Neural cell (in vitro differentiated cells): ENCODE results near the gene CDC42EP2. TPM values are rescaled to one million over a fixed set of nuclear protein-coding genes. Genes with fewer than 3 reads are reported as not detected.

ENCODE experiments used
- H2AFZ ChIP-seq: fragments of 200-600, 300-800 bp; sonication (generic), shearing (Covaris generic); 2 replicates; pipeline ENCODE4 v1.6.0; 2014; ENCODE audit warnings: low read depth, mild to moderate bottlenecking, antibody characterized with exemption, low read length, moderate library complexity
- H3F3A ChIP-seq: fragments of 200-600 bp; shearing (Covaris generic); 2 replicates; pipeline ENCODE4 v1.6.1; 2016; ENCODE audit warnings: mild to moderate bottlenecking, moderate library complexity, mixed read lengths, antibody characterized with exemption, low read length; ENCODE audit not compliant: insufficient read depth, poor library complexity, severe bottlenecking
- H3K27ac ChIP-seq: fragments of 200-600, 300-800 bp; sonication (generic), shearing (Covaris generic); 2 replicates; pipeline ENCODE4 v1.5.1; 2014; ENCODE audit warnings: mild to moderate bottlenecking, low read length, moderate library complexity
- H3K27me3 ChIP-seq: fragments of 300-800, 200-600 bp; sonication (generic), shearing (Covaris generic); 2 replicates; pipeline ENCODE4 v1.6.0; 2014; ENCODE audit warnings: mild to moderate bottlenecking, low read depth, low read length, moderate library complexity; ENCODE audit not compliant: insufficient read depth
- H3K36me3 ChIP-seq: fragments of 300-800, 200-600 bp; sonication (generic), shearing (Covaris generic); 2 replicates; pipeline ENCODE4 v1.5.1; 2014; ENCODE audit warnings: mild to moderate bottlenecking, antibody characterized with exemption, low read length, moderate library complexity; ENCODE audit not compliant: insufficient read depth
- H3K4me2 ChIP-seq: fragments of 300-800, 200-600 bp; sonication (generic), shearing (Covaris generic); 2 replicates; pipeline ENCODE4 v1.6.0; 2014; ENCODE audit warnings: mild to moderate bottlenecking, low read length
- H3K4me3 ChIP-seq: fragments of 300-800, 200-600 bp; sonication (generic), shearing (Covaris generic); 2 replicates; pipeline ENCODE4 v1.5.1; 2014; ENCODE audit warnings: mild to moderate bottlenecking, low read length, moderate library complexity
- H3K79me2 ChIP-seq: fragments of 200-600 bp; shearing (Covaris generic); replicated peaks from 2 replicates; pipeline ENCODE4 v1.6.0; 2014; ENCODE audit warnings: mild to moderate bottlenecking, low read length, moderate library complexity; ENCODE audit not compliant: insufficient read depth
- H3K9ac ChIP-seq: fragments of 300-800, 200-600 bp; sonication (generic), shearing (Covaris generic); 2 replicates; pipeline ENCODE4 v1.6.1; 2016; ENCODE audit warnings: mild to moderate bottlenecking, low read length, mixed read lengths
- H3K9me2 ChIP-seq: fragments of 200-600 bp; shearing (Covaris generic); 2 replicates; pipeline ENCODE4 v1.6.1; 2016; ENCODE audit warnings: mild to moderate bottlenecking, low read length, mixed read lengths; ENCODE audit not compliant: insufficient read depth
- H3K9me3 ChIP-seq: fragments of 200-600, 300-800 bp; sonication (generic), shearing (Covaris generic); 2 replicates; pipeline ENCODE4 v1.6.1; 2016; ENCODE audit warnings: mild to moderate bottlenecking, mixed run types, low read length, moderate library complexity, mixed read lengths
- H4K20me1 ChIP-seq: fragments of 200-600 bp; shearing (Covaris generic); 2 replicates; pipeline ENCODE4 v1.6.1; 2016; ENCODE audit warnings: mild to moderate bottlenecking, mixed run types; ENCODE audit not compliant: insufficient read depth
- EP300 ChIP-seq: fragments of 450-650 bp; conservative IDR thresholded peaks from 2 replicates; pipeline ENCODE4 v1.6.1; 2014; ENCODE audit warnings: antibody characterized with exemption, mild to moderate bottlenecking, moderate library complexity; ENCODE audit not compliant: poor library complexity, severe bottlenecking
- EZH2 ChIP-seq: fragments of 200-600, 300-800 bp; shearing (Covaris generic), sonication (generic); IDR thresholded peaks from 2 replicates; pipeline ENCODE4 v1.6.1; 2014; ENCODE audit warnings: antibody characterized with exemption, low read length, borderline replicate concordance, mild to moderate bottlenecking; ENCODE audit not compliant: insufficient read depth, poor library complexity, severe bottlenecking
- MXI1 ChIP-seq: fragments of 450-650 bp; conservative IDR thresholded peaks from 2 replicates; pipeline ENCODE4 v1.6.1; 2014; ENCODE audit warnings: antibody characterized with exemption, mild to moderate bottlenecking; ENCODE audit not compliant: poor library complexity, severe bottlenecking
- POLR2AphosphoS5 ChIP-seq: IDR thresholded peaks from 2 replicates; pipeline ENCODE4 v1.6.1; 2012
- RAD21 ChIP-seq: fragments of 450-650 bp; conservative IDR thresholded peaks from 2 replicates; pipeline ENCODE4 v1.6.1; 2014; ENCODE audit warnings: antibody characterized with exemption, mild to moderate bottlenecking, moderate library complexity
- SMC3 ChIP-seq: fragments of 450-650 bp; conservative IDR thresholded peaks from 2 replicates; pipeline ENCODE4 v1.6.1; 2014; ENCODE audit warnings: antibody characterized with exemption, mild to moderate bottlenecking, moderate library complexity; ENCODE audit not compliant: poor library complexity
- TAF1 ChIP-seq: IDR thresholded peaks from 2 replicates; pipeline ENCODE4 v1.6.1; 2012; ENCODE audit warnings: low read depth
- polyA plus RNA-seq: library from polyadenylated mRNA; depleted of rRNA; stranded (reverse); fragments of >200 nt; gene quantifications from 2 replicates; pipeline ENCODE4 v1.2.3, GENCODE V29; 2014
- TF ChIP-seq, protein P1 (sequence below): fragments of 450-650 bp; IDR thresholded peaks from 2 replicates; pipeline ENCODE4 v1.5.1; 2014; ENCODE audit warnings: antibody characterized with exemption, mild to moderate bottlenecking, moderate library complexity; ENCODE audit not compliant: poor library complexity, severe bottlenecking
- TF ChIP-seq, protein P2 (sequence below): IDR thresholded peaks from 2 replicates; pipeline ENCODE4 v1.6.1; 2012; ENCODE audit warnings: borderline replicate concordance

The CDC42EP2 gene
- polyA plus RNA-seq, 1 donor from 2014 or later, result 1.3 TPM

DNA sequence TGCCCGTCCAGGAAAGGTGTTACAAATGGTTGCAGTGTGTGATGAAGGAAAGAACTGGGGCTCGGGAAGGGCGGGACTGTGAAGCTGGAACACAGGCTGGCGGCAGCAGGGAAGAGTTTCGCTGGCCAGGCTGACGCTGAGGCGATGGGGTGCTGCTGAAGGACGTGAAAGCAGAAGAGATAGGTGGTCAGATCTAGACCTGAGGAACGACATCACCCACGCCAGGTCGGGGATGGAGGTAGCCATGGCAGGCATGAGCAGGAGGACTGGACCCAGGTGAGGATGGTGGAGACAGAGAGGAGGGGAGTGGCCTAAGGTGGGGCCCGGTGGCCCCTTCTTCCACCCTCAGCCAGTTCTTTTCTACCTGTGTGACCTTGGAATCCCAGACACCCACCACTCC is 9.1 kb downstream of the CDC42EP2 start:
- Histone ChIP-seq H3K27me3 (no peaks in the 10 kb centered on the region), H3K36me3 (no peaks in the 10 kb centered on the region), H3K9me3 (no peaks in the 10 kb centered on the region), H3K27ac (no peak overlapping the region), H3K4me2 (no peak overlapping the region), H4K20me1 (no peaks in the 10 kb centered on the region), H3K9ac (no peak overlapping the region), H3K79me2 (no peaks in the 10 kb centered on the region), H3F3A (no peaks in the 10 kb centered on the region), H3K4me3 (no peak overlapping the region), H3K9me2 (no peaks in the 10 kb centered on the region), H2AFZ (no peak overlapping the region)
- TF ChIP-seq EP300 (no peak), POLR2AphosphoS5 (no peak), SMC3 (no peak), RAD21 (no peak), MXI1 (no peak), EZH2 (no peak), TAF1 (no peak)
- TF ChIP-seq, protein P1, sequence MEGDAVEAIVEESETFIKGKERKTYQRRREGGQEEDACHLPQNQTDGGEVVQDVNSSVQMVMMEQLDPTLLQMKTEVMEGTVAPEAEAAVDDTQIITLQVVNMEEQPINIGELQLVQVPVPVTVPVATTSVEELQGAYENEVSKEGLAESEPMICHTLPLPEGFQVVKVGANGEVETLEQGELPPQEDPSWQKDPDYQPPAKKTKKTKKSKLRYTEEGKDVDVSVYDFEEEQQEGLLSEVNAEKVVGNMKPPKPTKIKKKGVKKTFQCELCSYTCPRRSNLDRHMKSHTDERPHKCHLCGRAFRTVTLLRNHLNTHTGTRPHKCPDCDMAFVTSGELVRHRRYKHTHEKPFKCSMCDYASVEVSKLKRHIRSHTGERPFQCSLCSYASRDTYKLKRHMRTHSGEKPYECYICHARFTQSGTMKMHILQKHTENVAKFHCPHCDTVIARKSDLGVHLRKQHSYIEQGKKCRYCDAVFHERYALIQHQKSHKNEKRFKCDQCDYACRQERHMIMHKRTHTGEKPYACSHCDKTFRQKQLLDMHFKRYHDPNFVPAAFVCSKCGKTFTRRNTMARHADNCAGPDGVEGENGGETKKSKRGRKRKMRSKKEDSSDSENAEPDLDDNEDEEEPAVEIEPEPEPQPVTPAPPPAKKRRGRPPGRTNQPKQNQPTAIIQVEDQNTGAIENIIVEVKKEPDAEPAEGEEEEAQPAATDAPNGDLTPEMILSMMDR, result no peak
- TF ChIP-seq, protein P2, sequence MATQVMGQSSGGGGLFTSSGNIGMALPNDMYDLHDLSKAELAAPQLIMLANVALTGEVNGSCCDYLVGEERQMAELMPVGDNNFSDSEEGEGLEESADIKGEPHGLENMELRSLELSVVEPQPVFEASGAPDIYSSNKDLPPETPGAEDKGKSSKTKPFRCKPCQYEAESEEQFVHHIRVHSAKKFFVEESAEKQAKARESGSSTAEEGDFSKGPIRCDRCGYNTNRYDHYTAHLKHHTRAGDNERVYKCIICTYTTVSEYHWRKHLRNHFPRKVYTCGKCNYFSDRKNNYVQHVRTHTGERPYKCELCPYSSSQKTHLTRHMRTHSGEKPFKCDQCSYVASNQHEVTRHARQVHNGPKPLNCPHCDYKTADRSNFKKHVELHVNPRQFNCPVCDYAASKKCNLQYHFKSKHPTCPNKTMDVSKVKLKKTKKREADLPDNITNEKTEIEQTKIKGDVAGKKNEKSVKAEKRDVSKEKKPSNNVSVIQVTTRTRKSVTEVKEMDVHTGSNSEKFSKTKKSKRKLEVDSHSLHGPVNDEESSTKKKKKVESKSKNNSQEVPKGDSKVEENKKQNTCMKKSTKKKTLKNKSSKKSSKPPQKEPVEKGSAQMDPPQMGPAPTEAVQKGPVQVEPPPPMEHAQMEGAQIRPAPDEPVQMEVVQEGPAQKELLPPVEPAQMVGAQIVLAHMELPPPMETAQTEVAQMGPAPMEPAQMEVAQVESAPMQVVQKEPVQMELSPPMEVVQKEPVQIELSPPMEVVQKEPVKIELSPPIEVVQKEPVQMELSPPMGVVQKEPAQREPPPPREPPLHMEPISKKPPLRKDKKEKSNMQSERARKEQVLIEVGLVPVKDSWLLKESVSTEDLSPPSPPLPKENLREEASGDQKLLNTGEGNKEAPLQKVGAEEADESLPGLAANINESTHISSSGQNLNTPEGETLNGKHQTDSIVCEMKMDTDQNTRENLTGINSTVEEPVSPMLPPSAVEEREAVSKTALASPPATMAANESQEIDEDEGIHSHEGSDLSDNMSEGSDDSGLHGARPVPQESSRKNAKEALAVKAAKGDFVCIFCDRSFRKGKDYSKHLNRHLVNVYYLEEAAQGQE, result no peak

DNA sequence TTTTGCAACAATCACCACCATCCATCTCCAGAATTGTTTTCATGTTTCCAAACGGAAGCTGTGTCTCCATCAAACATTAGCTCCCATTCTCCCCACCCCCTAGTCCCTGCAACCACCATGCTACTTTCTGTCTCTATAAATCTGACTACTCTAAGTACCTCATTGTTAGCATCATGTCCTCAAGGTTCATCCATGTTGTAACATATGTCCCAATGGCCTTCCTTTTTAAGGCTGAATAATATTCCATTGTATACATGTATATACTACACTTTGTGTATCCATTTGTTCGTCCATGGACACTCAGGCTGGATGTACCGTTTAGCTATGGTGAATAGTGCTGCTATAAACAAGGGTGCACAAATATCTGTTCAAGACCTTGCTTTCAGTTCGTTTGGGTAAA is 10.8 kb downstream of the CDC42EP2 start:
- H3K9ac ChIP-seq, result no peak overlapping the region
- TF ChIP-seq, protein P1, result no peak
- TF ChIP-seq TAF1 (no peak), POLR2AphosphoS5 (no peak), EZH2 (no peak)

More for the DNA sequence above, 10.8 kb downstream of the CDC42EP2 start:
- Histone ChIP-seq H3K27ac (no peak overlapping the region), H3K4me3 (no peak overlapping the region), H3K27me3 (no peaks in the 10 kb centered on the region), H3K4me2 (no peak overlapping the region), H3K36me3 (no peaks in the 10 kb centered on the region), H3K79me2 (no peaks in the 10 kb centered on the region), H3F3A (no peaks in the 10 kb centered on the region), H4K20me1 (no peaks in the 10 kb centered on the region), H3K9me3 (no peaks in the 10 kb centered on the region), H3K9me2 (no peaks in the 10 kb centered on the region), H2AFZ (no peak overlapping the region)
